GM12874 (cell line): ENCODE results near the gene RAD54L.

Source experiments
- CTCF ChIP-seq: IDR thresholded peaks from 2 replicates; pipeline ENCODE4 v1.5.1; 2011; ENCODE audit warnings: low read depth, mild to moderate bottlenecking, control low read depth, low read length, moderate library complexity; ENCODE audit not compliant: insufficient read depth

RAD54L gene

GRCh38 chr1:46248122-46248920 is 758 bp downstream of the RAD54L start:
- 0 out of 2 replicates have a peak, but pooled peaks have one; percentile 3 for TF ChIP-seq CTCF

GRCh38 chr1:46254668-46255067 is 7.1 kb downstream of the RAD54L start:
- no peak for TF ChIP-seq CTCF

GRCh38 chr1:46256523-46256922 is 9.0 kb downstream of the RAD54L start:
- no peak for TF ChIP-seq CTCF

- TF ChIP-seq CTCF = no peak
These were observed 14.9 kb downstream of the RAD54L start for GRCh38 chr1:46262508-46262907.

GRCh38 chr1:46263146-46263545 is 15.6 kb downstream of the RAD54L start:
- TF ChIP-seq CTCF = no peak

- TF ChIP-seq CTCF = no peak
These were observed 21.0 kb downstream of the RAD54L start for GRCh38 chr1:46268578-46268977.

GRCh38 chr1:46274225-46275029 is 26.9 kb downstream of the RAD54L start:
- no peak for TF ChIP-seq CTCF
